GM12875 (cell line): ENCODE measurements around the gene NCOA3.
"Not testable (repeated sequence)": the region's sequence is repeated elsewhere in the genome, so short reads cannot be mapped to it uniquely, and the experiment has no call there.

Source experiments
- H3K4me3 ChIP-seq: one replicate; pipeline ENCODE4 v1.5.1; 2011; ENCODE audit warnings: low read depth, low read length, control low read depth
- CTCF ChIP-seq: IDR thresholded peaks from 2 replicates; pipeline ENCODE4 v1.5.1; 2011; ENCODE audit warnings: low read depth, mild to moderate bottlenecking, control low read depth, inconsistent platforms, low read length, moderate library complexity, borderline replicate concordance; ENCODE audit not compliant: insufficient read depth

NCOA3 gene

GRCh38 chr20:47498606-47499005 lies 3.1 kb upstream of the NCOA3 start:
- H3K4me3 ChIP-seq = no peak overlapping the region
- TF ChIP-seq CTCF = no peak

DNA sequence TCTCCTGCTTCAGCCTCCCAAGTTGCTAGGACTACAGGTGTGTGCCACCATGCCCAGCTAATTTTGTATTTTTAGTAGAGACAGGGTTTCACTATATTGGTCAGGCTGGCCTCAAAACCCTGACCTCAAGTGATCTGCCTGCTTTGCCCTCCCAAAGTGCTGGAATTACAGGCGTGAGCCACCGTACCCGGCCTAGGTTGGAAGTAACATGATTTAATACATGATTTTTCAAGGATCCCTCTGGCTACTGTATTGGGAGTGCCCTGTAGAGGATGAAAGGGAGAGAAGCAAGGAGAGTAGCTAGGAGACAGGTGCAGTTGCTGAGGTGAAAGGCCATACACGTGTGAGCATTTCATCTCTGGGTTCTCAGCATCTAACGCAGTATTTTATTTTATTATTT lies 2.6 kb upstream of the NCOA3 start:
- no peak overlapping the region for H3K4me3 ChIP-seq
- TF ChIP-seq CTCF = no peak

DNA sequence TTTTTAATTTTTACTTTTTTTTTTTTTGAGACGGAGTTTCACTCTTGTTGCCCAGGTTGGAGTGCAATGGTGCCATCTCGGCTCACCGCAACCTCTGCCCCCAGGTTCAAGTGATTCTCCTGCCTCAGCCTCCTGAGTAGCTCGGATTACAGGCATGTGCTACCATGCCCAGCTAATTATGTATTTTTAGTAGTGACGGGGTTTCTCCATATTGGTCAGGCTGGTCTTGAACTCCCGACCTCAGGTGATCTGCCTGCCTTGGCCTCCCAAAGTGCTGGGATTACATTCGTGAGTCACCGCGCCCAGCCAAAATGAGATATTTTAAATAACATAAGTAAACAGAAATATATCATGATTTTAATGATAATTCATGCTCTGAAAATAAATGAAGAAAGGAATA lies 1.6 kb upstream of the NCOA3 start:
- H3K4me3 ChIP-seq = not testable (repeated sequence)

- TF ChIP-seq CTCF = no peak
- H3K4me3 ChIP-seq = peak overlapping the region; percentile 73
Observed at GRCh38 chr20:47500554-47500953, 1.1 kb upstream of the NCOA3 start.

DNA sequence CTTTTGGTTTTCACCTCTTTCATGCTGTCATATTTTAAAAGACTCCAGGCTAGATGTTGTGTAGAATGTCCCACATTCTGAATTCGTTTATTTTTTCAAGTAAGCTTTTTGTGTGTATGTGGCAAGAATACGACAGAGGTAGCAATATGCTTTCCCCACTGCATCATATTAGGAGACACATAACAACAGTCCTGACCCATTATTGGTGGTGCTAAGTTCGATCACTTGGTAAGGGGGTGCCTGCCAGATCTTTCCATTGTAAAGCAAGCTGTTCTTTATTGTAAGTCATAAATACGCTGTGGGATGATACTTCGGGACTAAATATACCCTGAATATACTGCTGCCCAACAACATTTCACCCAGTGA lies 588 bp upstream of the NCOA3 start:
- peak overlapping the region; percentile 73 for H3K4me3 ChIP-seq
- no peak for TF ChIP-seq CTCF

- H3K4me3 ChIP-seq = peak overlapping the region; percentile 73
- no peak for TF ChIP-seq CTCF
Observed at GRCh38 chr20:47502271-47503239, 868 bp downstream of the NCOA3 start.

GRCh38 chr20:47503685-47504084 lies 2.0 kb downstream of the NCOA3 start:
- no peak for TF ChIP-seq CTCF

More at GRCh38 chr20:47503685-47504084, 2.0 kb downstream of the NCOA3 start:
- peak overlapping the region; percentile 73 for H3K4me3 ChIP-seq
